Measurements from ENCODE around the gene PRKN.

PRKN gene

GRCh38 chr6:161637658-161638057 is 1089.9 kb downstream of the PRKN start:
- DNase-seq (ENCODE audit: low spot score) = no peak
- in situ Hi-C loops (cut with MboI; ENCODE audit: low pct_unique_long_range_greater_than_20kb, low sequenced_read_pairs, unreplicated experiment) = no loop called here
- no peak for TF ChIP-seq CTCF (IDR thresholded peaks at IDR 0.05; ENCODE audit: extremely low read depth, insufficient read depth, missing control alignments)

- in situ Hi-C loops (cut with MboI; ENCODE audit: low pct_unique_long_range_greater_than_20kb, low sequenced_read_pairs, unreplicated experiment) = no loop called here
- DNase-seq (ENCODE audit: low spot score) = no peak
- TF ChIP-seq CTCF (IDR thresholded peaks at IDR 0.05; ENCODE audit: extremely low read depth, insufficient read depth, missing control alignments) = no peak
These were observed 1090.6 kb downstream of the PRKN start for GRCh38 chr6:161636882-161637430.

GRCh38 chr6:161635975-161636374 is 1091.6 kb downstream of the PRKN start:
- in situ Hi-C loops (cut with MboI; ENCODE audit: low pct_unique_long_range_greater_than_20kb, low sequenced_read_pairs, unreplicated experiment) = no loop called here
- no peak for DNase-seq (ENCODE audit: low spot score)
- TF ChIP-seq CTCF (IDR thresholded peaks at IDR 0.05; ENCODE audit: extremely low read depth, insufficient read depth, missing control alignments) = no peak

- in situ Hi-C loops (cut with MboI; ENCODE audit: low pct_unique_long_range_greater_than_20kb, low sequenced_read_pairs, unreplicated experiment) = no loop called here
- DNase-seq (ENCODE audit: low spot score) = no peak
- no peak for TF ChIP-seq CTCF (IDR thresholded peaks at IDR 0.05; ENCODE audit: extremely low read depth, insufficient read depth, missing control alignments)
These were observed 1092.7 kb downstream of the PRKN start for GRCh38 chr6:161634916-161635315.

GRCh38 chr6:161631676-161632194 is 1095.8 kb downstream of the PRKN start:
- DNase-seq (ENCODE audit: low spot score) = no peak
- no peak for TF ChIP-seq CTCF (IDR thresholded peaks at IDR 0.05; ENCODE audit: extremely low read depth, insufficient read depth, missing control alignments)
- in situ Hi-C loops (cut with MboI; ENCODE audit: low pct_unique_long_range_greater_than_20kb, low sequenced_read_pairs, unreplicated experiment) = no loop called here

- TF ChIP-seq CTCF (IDR thresholded peaks at IDR 0.05; ENCODE audit: extremely low read depth, insufficient read depth, missing control alignments) = no peak
- no peak for DNase-seq (ENCODE audit: low spot score)
- in situ Hi-C loops (cut with MboI; ENCODE audit: low pct_unique_long_range_greater_than_20kb, low sequenced_read_pairs, unreplicated experiment) = no loop called here
These were observed 1096.9 kb downstream of the PRKN start for GRCh38 chr6:161630674-161631073.
